GM10266 (cell line): ENCODE data around the gene HIP1R.

Source experiments
- DNase-seq: peaks from one replicate; pipeline ENCODE4 v3.0.0; 2012; ENCODE audit errors: extremely low spot score
- CTCF ChIP-seq: IDR thresholded peaks from 2 replicates; pipeline ENCODE4 v1.5.1; 2012; ENCODE audit warnings: mild to moderate bottlenecking, low read depth; ENCODE audit not compliant: control insufficient read depth, insufficient read depth; ENCODE audit errors: missing control alignments

HIP1R gene

GRCh38 chr12:122868471-122869177, 33.4 kb downstream of the HIP1R start:
- TF ChIP-seq CTCF, result no peak
- DNase-seq, result no peak

GRCh38 chr12:122869207-122869973, 34.1 kb downstream of the HIP1R start:
- no peak for TF ChIP-seq CTCF
- DNase-seq, result no peak

- no peak for TF ChIP-seq CTCF
- DNase-seq, result no peak
Measured at GRCh38 chr12:122870163-122870842, 35.0 kb downstream of the HIP1R start.

GRCh38 chr12:122870867-122871664, 35.8 kb downstream of the HIP1R start:
- DNase-seq, result no peak
- no peak for TF ChIP-seq CTCF

GRCh38 chr12:122871851-122872780, 36.9 kb downstream of the HIP1R start:
- TF ChIP-seq CTCF, result no peak
- no peak for DNase-seq

GRCh38 chr12:122872815-122873361, 37.6 kb downstream of the HIP1R start:
- TF ChIP-seq CTCF, result no peak
- no peak for DNase-seq
